ENCODE results near the gene STARD13.

DNA sequence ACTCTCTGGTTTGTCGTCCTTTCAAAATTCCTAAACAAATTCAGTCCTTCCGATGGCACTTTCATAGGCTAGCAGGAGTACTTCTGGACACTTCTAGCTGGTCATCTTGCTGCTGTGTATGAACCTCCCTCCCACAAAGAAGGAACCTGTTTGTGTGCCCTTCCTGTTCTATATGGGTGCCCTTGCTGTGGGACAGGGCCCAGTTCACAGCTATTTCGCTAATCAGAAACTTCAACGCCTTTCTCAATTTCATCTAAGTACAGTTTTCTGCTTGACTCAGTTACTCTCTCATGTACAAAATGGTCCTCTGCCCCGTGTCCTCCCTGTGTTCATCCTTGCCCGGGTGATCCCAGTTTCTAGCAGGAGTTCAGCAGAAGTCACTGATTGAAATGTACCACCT, 96.1 kb downstream of the STARD13 start:
- TF ChIP-seq ZNF274 (IDR thresholded peaks at IDR 0.05; ENCODE audit: low read depth, low read length) (no peak), YY1 (IDR thresholded peaks at IDR 0.05; ENCODE audit: insufficient read depth, insufficient read length) (no peak)

Data from NT2/D1 (cell line).